GM12872 (cell line): ENCODE data around the gene ZBTB17.

Experiments used
- CTCF ChIP-seq: IDR thresholded peaks from 3 replicates; pipeline ENCODE4 v1.5.1; 2011; ENCODE audit warnings: low read depth, mild to moderate bottlenecking, low read length, moderate library complexity; ENCODE audit not compliant: insufficient read depth

ZBTB17 gene

GRCh38 chr1:16014509-16015482, 38.9 kb upstream of the ZBTB17 start:
- TF ChIP-seq CTCF, result no peak

GRCh38 chr1:16013908-16014258, 38.0 kb upstream of the ZBTB17 start:
- no peak for TF ChIP-seq CTCF

GRCh38 chr1:16013220-16013907, 37.5 kb upstream of the ZBTB17 start:
- TF ChIP-seq CTCF, result no peak

- TF ChIP-seq CTCF, result 0 out of 3 replicates have a peak, but pooled peaks have one; percentile 10
Measured at GRCh38 chr1:16012590-16013219, 36.8 kb upstream of the ZBTB17 start.

- TF ChIP-seq CTCF, result no peak
Measured at GRCh38 chr1:16011936-16012589, 36.2 kb upstream of the ZBTB17 start.

- no peak for TF ChIP-seq CTCF
Measured at GRCh38 chr1:16010837-16011236, 34.9 kb upstream of the ZBTB17 start.

GRCh38 chr1:16009678-16010077, 33.8 kb upstream of the ZBTB17 start:
- TF ChIP-seq CTCF, result no peak
